Panc1 (cell line): ENCODE data around the gene BOC. TPM values are rescaled to one million over a fixed set of nuclear protein-coding genes. Genes with fewer than 3 reads are reported as not detected.

ENCODE experiments used
- ATAC-seq: fragments of 200-7000 bp; cut with Tn5 transposase; 2 replicates; pipeline ENCODE4 v1.9.1; 2020; ENCODE audit warnings: mild to moderate bottlenecking, moderate library complexity
- BruUV-seq: library from RNA; stranded (reverse); fragments of 400-500 nt; replicated peaks from 2 replicates; lab custom pipeline; 2021; lab: Mats Ljungman, UMichigan
- CTCF ChIA-PET: fragments of 300-600 bp; sonication (Branson Sonifier 250); formaldehyde crosslinking; loops from one replicate; lab custom pipeline; 2022; ENCODE audit warnings: antibody characterized with exemption; lab: Charles Lee
- POLR2A ChIA-PET: fragments of 300-600 bp; sonication (Branson Sonifier 250); formaldehyde crosslinking; loops from one replicate; lab custom pipeline; 2022; ENCODE audit warnings: antibody characterized with exemption; lab: Charles Lee
- DNase-seq: peaks from one replicate; pipeline ENCODE4 v3.0.0-alpha.2; 2010; ENCODE audit warnings: low read depth, low spot score
- H3K27ac ChIP-seq: 2 replicates; pipeline ENCODE4 v1.5.1; 2011; ENCODE audit warnings: mild to moderate bottlenecking, low read length, inconsistent platforms
- H3K27me3 ChIP-seq: fragments of 200-500 bp; sonication (Bioruptor generic); 2 replicates; pipeline ENCODE4 v1.6.0; 2014; ENCODE audit warnings: low read length, inconsistent platforms; ENCODE audit not compliant: control insufficient read depth, insufficient read depth
- H3K36me3 ChIP-seq: fragments of 200-500 bp; sonication (Bioruptor generic); 2 replicates; pipeline ENCODE4 v1.5.1; 2014; ENCODE audit warnings: inconsistent platforms, mild to moderate bottlenecking, low read length, moderate library complexity; ENCODE audit not compliant: control insufficient read depth, insufficient read depth
- H3K4me1 ChIP-seq: 2 replicates; pipeline ENCODE4 v1.5.1; 2011; ENCODE audit warnings: inconsistent platforms, mild to moderate bottlenecking, low read length, moderate library complexity; ENCODE audit not compliant: control insufficient read depth, insufficient read depth
- H3K4me3 ChIP-seq, 2 experiments: 2 replicates each; pipeline ENCODE4 v1.5.1; 2011 to 2012; ENCODE audit warnings: low read depth in 2 of 2, low read length in 2 of 2, mild to moderate bottlenecking in 2 of 2, inconsistent platforms in 1 of 2, moderate library complexity in 1 of 2
- H3K9me3 ChIP-seq: fragments of 200-500 bp; sonication (Bioruptor generic); 2 replicates; pipeline ENCODE4 v1.5.1; 2014; ENCODE audit warnings: low read depth, mild to moderate bottlenecking, inconsistent platforms, low read length, moderate library complexity; ENCODE audit not compliant: control insufficient read depth, insufficient read depth
- CTCF ChIP-seq: fragments of 450-650 bp; IDR thresholded peaks from 2 replicates; pipeline ENCODE4 v1.5.1; 2017; ENCODE audit warnings: mild to moderate bottlenecking
- POLR2AphosphoS5 ChIP-seq: IDR thresholded peaks from 2 replicates; pipeline ENCODE4 v1.6.1; 2012; ENCODE audit warnings: mild to moderate bottlenecking, low read depth, low read length, moderate library complexity
- REST ChIP-seq, 2 experiments: IDR thresholded peaks; 2 replicates each; pipeline ENCODE4 v1.6.1; 2011 to 2012; ENCODE audit warnings: low read depth in 2 of 2, control low read depth in 1 of 2, low read length in 1 of 2, mild to moderate bottlenecking in 1 of 2, moderate library complexity in 1 of 2; ENCODE audit not compliant: insufficient read depth in 1 of 2
- SIN3A ChIP-seq: IDR thresholded peaks from 2 replicates; pipeline ENCODE4 v1.6.1; 2012; ENCODE audit warnings: low read depth, mild to moderate bottlenecking, low read length, moderate library complexity, borderline replicate concordance; ENCODE audit not compliant: insufficient read depth
- TCF7L2 ChIP-seq: IDR thresholded peaks from 2 replicates; pipeline ENCODE4 v1.6.1; 2011; ENCODE audit warnings: mild to moderate bottlenecking, low read depth, low read length, inconsistent platforms
- in situ Hi-C: cut with HindIII; loops from 2 replicates; pipeline ENCODE4 v1.10.0; 2016; ENCODE audit warnings: low sequenced_read_pairs, low pct_unique_long_range_greater_than_20kb
- intact Hi-C: fragments of 100-400 bp; cut with micrococcal nuclease; formaldehyde crosslinking; loops from one replicate; pipeline ENCODE4 v1.10.0; 2022; ENCODE audit not compliant: unreplicated experiment
- total RNA-seq: library from RNA; stranded (reverse); gene quantifications from one replicate; pipeline ENCODE4 v1.2.1, GENCODE V29; 2021; ENCODE audit not compliant: unreplicated experiment

The BOC gene
- total RNA-seq, 1 experiment from 2014 or later: 0.33 TPM

- CTCF ChIA-PET: no interaction called here
- Histone ChIP-seq H3K36me3 (no peaks in the 10 kb centered on the region), H3K27ac (no peak overlapping the region), H3K4me1 (no peaks in the 10 kb centered on the region), H3K27me3 (peaks cover 2% of the 10 kb centered on the region; the same call in 1 of the 2 replicates), H3K4me3 (no peak overlapping the region), H3K9me3 (no peaks in the 10 kb centered on the region)
- in situ Hi-C loops (no loop called here), intact Hi-C loops (no loop called here)
- TF ChIP-seq REST (IDR thresholded peaks at IDR 0.05; ENCODE audit: insufficient read depth in 1 of 2, low read depth in 2 of 2, low read length in 1 of 2) (no peak), TCF7L2 (no peak), POLR2AphosphoS5 (no peak), SIN3A (no peak), CTCF (no peak)
- POLR2A ChIA-PET: no interaction called here
- DNase-seq: no peak
- no TSS peak for BruUV-seq
- ATAC-seq: no peak
These were observed 37.1 kb upstream of the BOC start for GRCh38 chr3:113174304-113174703.

GRCh38 chr3:113174801-113175485 is 36.4 kb upstream of the BOC start:
- CTCF ChIA-PET: no interaction called here
- no peak overlapping the region for H3K4me3 ChIP-seq
- H3K9me3 ChIP-seq: no peaks in the 10 kb centered on the region
- no peaks in the 10 kb centered on the region for H3K36me3 ChIP-seq
- no peaks in the 10 kb centered on the region for H3K4me1 ChIP-seq
- H3K27ac ChIP-seq: no peak overlapping the region
- peaks cover 2% of the 10 kb centered on the region; the same call in 1 of the 2 replicates for H3K27me3 ChIP-seq
- intact Hi-C loops: no loop called here
- in situ Hi-C loops: no loop called here
- DNase-seq: no peak
- BruUV-seq: no TSS peak
- POLR2A ChIA-PET: no interaction called here
- ATAC-seq: no peak
- TF ChIP-seq REST (IDR thresholded peaks at IDR 0.05; ENCODE audit: insufficient read depth in 1 of 2, low read depth in 2 of 2, low read length in 1 of 2) (no peak), CTCF (no peak), TCF7L2 (no peak), POLR2AphosphoS5 (no peak), SIN3A (no peak)
